VCaP (cell line): ENCODE data around the gene TMEM205.
"Not testable (repeated sequence)": the region's sequence is repeated elsewhere in the genome, so short reads cannot be mapped to it uniquely, and the experiment has no call there.

Source experiments
- H3K27ac ChIP-seq: fragments of 450-650 bp; 2 replicates; pipeline ENCODE4 v1.5.1; 2017
- TF ChIP-seq, protein P1 (sequence below): fragments of 450-650 bp; conservative IDR thresholded peaks from 2 replicates; pipeline ENCODE4 v1.5.1; 2017; ENCODE audit warnings: mild to moderate bottlenecking, moderate library complexity

TMEM205 gene

DNA sequence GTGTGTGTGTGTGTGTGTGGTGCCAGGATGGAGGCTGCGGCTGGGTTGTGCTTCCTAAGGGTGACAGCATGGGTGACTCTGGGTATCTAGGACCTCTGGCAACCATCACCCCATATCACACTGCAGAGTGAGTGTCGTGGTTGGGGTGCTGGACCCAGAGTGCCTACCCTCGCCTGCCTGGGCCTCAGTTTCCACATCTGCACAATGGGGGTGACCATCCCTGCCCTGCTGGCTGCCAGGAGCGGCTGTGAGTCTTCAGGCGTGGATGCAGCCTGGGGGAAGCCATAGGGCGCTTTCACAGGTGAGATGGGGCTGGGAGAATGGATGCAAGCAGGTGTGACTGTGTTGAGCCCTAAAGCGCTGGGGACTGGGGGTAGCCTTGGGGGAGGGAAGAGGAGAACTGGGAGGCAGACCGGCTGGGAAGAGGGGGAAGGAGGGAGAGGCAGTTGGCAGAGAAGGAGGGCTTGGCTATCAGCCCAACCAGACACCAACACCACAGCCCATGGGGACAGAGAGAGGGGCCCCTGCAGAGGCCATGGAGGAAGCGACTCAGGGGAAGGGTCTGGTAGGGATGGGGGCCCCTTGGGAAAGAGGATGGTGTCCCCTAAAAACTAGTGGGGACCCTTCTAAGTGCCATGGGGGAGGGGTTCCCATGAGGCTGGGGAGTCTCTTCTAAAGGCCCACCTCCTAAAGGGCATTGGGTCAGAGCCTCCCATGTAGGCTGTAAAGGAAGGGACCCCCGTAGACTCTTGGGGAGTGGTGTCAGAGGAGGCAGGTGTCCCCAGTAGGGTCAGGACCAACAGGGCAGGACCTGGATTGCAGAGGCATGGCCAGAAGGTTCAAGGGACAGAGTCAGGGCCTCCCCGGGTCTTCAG, 10.8 kb upstream of the TMEM205 start:
- TF ChIP-seq, protein P1, sequence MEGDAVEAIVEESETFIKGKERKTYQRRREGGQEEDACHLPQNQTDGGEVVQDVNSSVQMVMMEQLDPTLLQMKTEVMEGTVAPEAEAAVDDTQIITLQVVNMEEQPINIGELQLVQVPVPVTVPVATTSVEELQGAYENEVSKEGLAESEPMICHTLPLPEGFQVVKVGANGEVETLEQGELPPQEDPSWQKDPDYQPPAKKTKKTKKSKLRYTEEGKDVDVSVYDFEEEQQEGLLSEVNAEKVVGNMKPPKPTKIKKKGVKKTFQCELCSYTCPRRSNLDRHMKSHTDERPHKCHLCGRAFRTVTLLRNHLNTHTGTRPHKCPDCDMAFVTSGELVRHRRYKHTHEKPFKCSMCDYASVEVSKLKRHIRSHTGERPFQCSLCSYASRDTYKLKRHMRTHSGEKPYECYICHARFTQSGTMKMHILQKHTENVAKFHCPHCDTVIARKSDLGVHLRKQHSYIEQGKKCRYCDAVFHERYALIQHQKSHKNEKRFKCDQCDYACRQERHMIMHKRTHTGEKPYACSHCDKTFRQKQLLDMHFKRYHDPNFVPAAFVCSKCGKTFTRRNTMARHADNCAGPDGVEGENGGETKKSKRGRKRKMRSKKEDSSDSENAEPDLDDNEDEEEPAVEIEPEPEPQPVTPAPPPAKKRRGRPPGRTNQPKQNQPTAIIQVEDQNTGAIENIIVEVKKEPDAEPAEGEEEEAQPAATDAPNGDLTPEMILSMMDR, result no peak

DNA sequence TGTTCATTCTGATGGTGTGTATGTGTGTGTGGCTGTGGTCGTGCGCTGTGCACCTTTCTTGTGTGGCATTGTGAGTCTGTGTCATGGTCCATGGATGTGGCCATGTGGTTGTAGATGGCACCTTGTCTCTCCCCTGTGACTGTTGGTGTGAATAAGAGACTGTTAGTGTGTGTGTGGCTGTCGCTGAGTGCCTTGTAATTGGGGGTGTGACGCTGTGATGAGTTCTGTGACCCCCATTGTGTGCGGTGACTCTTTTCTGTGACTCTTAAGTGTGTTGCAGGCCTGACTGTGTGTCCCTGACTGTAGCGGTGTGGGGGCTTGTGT, 10.0 kb upstream of the TMEM205 start:
- TF ChIP-seq, protein P1, result no peak
- peak overlapping the region; percentile 52; the same call in 1 of the 2 replicates for H3K27ac ChIP-seq

More for the DNA sequence above, 10.8 kb upstream of the TMEM205 start:
- H3K27ac ChIP-seq, result no peak overlapping the region

- TF ChIP-seq, protein P1, result no peak
- H3K27ac ChIP-seq, result peak within 1 kb of the TSS; percentile 52; the same call in 1 of the 2 replicates
Measured at GRCh38 chr19:11355160-11356073, 9.3 kb upstream of the TMEM205 start, which contains the start of gene PLPPR2. Gene PLPPR2, plus strand, starts transcription at chr19:11355432. Its CDS starts 2,242 bp downstream, at chr19:11357674.

DNA sequence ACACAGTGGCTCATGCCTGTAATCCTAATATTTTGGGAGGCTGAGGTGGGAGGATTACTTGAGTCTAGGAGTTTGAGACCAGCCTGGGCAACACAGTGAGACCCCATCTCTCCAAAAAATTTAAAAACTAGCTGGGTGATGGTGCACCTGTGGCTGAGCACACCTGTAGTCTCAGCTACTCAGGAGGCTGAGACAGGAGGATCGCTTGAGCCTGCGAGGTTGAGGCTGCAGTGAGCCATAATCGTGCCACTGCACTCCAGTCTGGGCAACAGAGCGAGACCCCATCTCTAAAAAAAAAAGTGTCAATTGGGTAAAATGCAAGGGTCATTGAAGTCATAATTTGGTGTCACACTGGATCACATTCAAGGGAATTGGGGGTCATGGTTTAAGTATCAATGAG, 8.0 kb upstream of the TMEM205 start:
- not testable (repeated sequence) for H3K27ac ChIP-seq

- TF ChIP-seq, protein P1, result no peak
- H3K27ac ChIP-seq, result no peak overlapping the region
Measured at GRCh38 chr19:11349171-11349570, 3.1 kb upstream of the TMEM205 start.

DNA sequence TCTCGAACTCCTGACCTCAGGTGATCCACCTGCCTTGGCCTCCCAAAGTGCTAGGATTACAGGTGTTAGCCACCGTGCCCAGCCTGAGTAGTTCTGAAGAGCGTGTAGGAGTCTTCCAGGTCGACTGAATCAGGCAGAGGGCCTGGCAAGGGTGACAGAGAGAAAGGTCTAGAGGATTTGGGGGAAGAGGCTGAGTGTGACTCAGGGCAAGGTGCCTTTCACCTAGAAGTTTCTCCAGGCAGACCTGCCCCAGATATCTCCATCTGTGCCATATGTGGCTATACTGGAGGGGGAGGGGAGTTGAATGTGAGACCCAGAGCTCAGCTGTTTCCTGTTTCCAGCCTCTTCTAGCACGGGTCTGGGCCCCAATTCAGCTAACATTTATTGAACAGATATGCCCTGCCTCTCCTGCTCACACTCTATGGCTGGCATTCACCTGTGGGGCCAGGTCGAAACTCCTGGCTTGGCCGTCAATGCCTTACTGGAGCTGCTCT, 1.5 kb upstream of the TMEM205 start:
- TF ChIP-seq, protein P1, result no peak
- no peak overlapping the region for H3K27ac ChIP-seq

DNA sequence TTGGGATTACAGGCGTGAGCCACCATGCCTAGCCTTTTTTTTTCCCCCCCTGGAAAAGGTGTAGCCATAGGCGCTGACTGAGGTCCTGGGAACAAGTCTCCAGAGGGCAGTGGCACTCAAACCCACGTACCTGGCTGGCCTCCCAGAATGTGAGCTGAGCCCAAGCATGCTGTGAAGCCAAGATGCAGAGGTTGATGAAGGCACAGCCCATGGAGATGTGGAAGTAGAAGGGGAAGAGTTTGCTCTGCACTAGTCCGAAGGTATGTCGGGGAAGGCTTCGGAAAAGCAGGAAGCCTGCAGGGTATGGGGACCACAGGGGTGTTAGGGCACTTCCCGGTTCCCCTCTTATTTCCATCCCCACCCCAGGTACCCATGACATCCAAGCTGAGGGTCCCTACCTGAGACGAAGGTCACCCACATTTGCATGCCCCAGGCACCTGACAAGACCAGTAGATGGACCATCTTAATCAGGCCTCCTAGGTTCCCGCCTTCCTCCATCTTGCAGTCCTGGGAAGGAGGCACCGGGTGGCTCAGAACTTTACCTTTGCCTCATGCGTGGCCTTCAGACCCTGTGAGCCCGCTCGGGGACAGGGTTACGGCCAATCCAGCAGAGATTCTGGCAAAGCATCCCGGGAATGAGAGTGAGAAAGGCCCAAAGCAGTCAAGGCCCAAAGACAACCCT, 805 bp downstream of the TMEM205 start:
- H3K27ac ChIP-seq, result peak overlapping the region; percentile 92
- TF ChIP-seq, protein P1, result no peak
